ENCODE data around the gene GLT8D2.

DNA sequence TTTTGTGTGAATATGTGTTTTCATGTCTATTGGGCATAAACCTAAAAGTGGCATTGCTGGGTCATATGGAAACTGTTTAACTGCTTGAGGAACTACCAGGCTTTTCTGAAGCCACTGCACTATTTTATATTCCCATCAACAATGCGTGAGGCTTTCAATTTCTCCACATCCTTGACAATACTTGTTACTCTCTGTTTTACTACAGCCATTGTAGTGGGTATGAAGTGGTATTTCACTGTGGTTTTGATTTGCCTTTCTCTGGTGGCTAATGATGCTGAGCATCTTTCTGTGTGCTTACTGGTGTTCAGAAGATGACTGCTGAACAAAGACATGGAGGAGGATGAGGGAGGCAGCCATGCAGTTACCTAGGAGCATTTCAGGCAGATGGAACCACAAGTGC lies 97.5 kb downstream of the GLT8D2 start:
- no peak for TF ChIP-seq POLR2A (IDR thresholded peaks at IDR 0.05)
- TF ChIP-seq, protein P1, sequence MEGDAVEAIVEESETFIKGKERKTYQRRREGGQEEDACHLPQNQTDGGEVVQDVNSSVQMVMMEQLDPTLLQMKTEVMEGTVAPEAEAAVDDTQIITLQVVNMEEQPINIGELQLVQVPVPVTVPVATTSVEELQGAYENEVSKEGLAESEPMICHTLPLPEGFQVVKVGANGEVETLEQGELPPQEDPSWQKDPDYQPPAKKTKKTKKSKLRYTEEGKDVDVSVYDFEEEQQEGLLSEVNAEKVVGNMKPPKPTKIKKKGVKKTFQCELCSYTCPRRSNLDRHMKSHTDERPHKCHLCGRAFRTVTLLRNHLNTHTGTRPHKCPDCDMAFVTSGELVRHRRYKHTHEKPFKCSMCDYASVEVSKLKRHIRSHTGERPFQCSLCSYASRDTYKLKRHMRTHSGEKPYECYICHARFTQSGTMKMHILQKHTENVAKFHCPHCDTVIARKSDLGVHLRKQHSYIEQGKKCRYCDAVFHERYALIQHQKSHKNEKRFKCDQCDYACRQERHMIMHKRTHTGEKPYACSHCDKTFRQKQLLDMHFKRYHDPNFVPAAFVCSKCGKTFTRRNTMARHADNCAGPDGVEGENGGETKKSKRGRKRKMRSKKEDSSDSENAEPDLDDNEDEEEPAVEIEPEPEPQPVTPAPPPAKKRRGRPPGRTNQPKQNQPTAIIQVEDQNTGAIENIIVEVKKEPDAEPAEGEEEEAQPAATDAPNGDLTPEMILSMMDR (IDR thresholded peaks at IDR 0.05): no peak

Measured in esophagus squamous epithelium (tissue), 4 donors.